A673 (cell line): ENCODE data around the gene PHETA1. TPM values are rescaled to one million over a fixed set of nuclear protein-coding genes. Genes with fewer than 3 reads are reported as not detected.

ENCODE experiments used
- BruUV-seq: library from RNA; stranded (reverse); fragments of 400-500 nt; replicated peaks from 2 replicates; lab custom pipeline; 2021; lab: Mats Ljungman, UMichigan
- CTCF ChIA-PET: fragments of 300-600 bp; sonication (Branson Sonifier 250); formaldehyde crosslinking; loops from one replicate; lab custom pipeline; 2022; ENCODE audit warnings: antibody characterized with exemption; lab: Charles Lee
- POLR2A ChIA-PET: fragments of 300-600 bp; sonication (Branson Sonifier 250); formaldehyde crosslinking; loops from one replicate; lab custom pipeline; 2022; ENCODE audit warnings: antibody characterized with exemption; ENCODE audit not compliant: low non-redundant PET; lab: Charles Lee
- DNase-seq: peaks from one replicate; pipeline ENCODE4 v3.0.0-alpha.2; 2015; ENCODE audit warnings: low spot score
- H3K27ac ChIP-seq: fragments of 200-600 bp; sonication (generic); 2 replicates; pipeline ENCODE4 v1.5.1; 2016; ENCODE audit warnings: mixed run types, low read depth, mild to moderate bottlenecking, mixed read lengths, antibody characterized with exemption, low read length; ENCODE audit not compliant: poor library complexity, severe bottlenecking
- H3K27me3 ChIP-seq: fragments of 200-600 bp; sonication (generic); replicated peaks from 2 replicates; pipeline ENCODE4 v1.6.1; 2017; ENCODE audit warnings: mixed run types, low read depth, mild to moderate bottlenecking, mixed read lengths, antibody characterized with exemption, low read length; ENCODE audit not compliant: insufficient read depth, poor library complexity
- H3K36me3 ChIP-seq: fragments of 200-600 bp; sonication (generic); 2 replicates; pipeline ENCODE4 v1.6.1; 2016; ENCODE audit warnings: mixed run types, mild to moderate bottlenecking, mixed read lengths, antibody characterized with exemption, low read length; ENCODE audit not compliant: insufficient read depth, poor library complexity, severe bottlenecking
- H3K4me1 ChIP-seq: fragments of 200-600 bp; sonication (generic); 2 replicates; pipeline ENCODE4 v1.6.1; 2017; ENCODE audit warnings: mixed run types, mild to moderate bottlenecking, mixed read lengths, antibody characterized with exemption, low read length; ENCODE audit not compliant: insufficient read depth, poor library complexity, severe bottlenecking
- H3K4me3 ChIP-seq: fragments of 200-600 bp; sonication (generic); 2 replicates; pipeline ENCODE4 v1.5.1; 2016; ENCODE audit warnings: low read depth, mixed run types, mild to moderate bottlenecking, mixed read lengths, low read length; ENCODE audit not compliant: poor library complexity, severe bottlenecking
- H3K9me3 ChIP-seq: fragments of 200-600 bp; sonication (generic); 2 replicates; pipeline ENCODE4 v1.6.1; 2016; ENCODE audit warnings: mixed run types, low read depth, mild to moderate bottlenecking, mixed read lengths, antibody characterized with exemption, low read length; ENCODE audit not compliant: poor library complexity, severe bottlenecking
- EZH2 ChIP-seq: fragments of 200-600 bp; sonication (generic); IDR thresholded peaks from 2 replicates; pipeline ENCODE4 v1.6.1; 2017; ENCODE audit warnings: borderline replicate concordance, low read depth, mild to moderate bottlenecking, mixed read lengths, antibody characterized with exemption, low read length; ENCODE audit not compliant: poor library complexity, severe bottlenecking
- intact Hi-C: fragments of 100-400 bp; cut with micrococcal nuclease; formaldehyde crosslinking; loops from one replicate; pipeline ENCODE4 v1.10.0; 2022; ENCODE audit not compliant: unreplicated experiment
- total RNA-seq: library from RNA; stranded (reverse); gene quantifications from 2 replicates; pipeline ENCODE4 v1.2.3, GENCODE V29; 2021
- TF ChIP-seq, protein P1 (sequence below): fragments of 300-800, 200-600 bp; sonication (generic); conservative IDR thresholded peaks from 2 replicates; pipeline ENCODE4 v1.5.1; 2017; ENCODE audit warnings: low read depth, mild to moderate bottlenecking, antibody characterized with exemption, low read length, moderate library complexity, mixed read lengths

PHETA1 gene
- total RNA-seq, 1 experiment from 2014 or later, result 5.7 TPM

DNA sequence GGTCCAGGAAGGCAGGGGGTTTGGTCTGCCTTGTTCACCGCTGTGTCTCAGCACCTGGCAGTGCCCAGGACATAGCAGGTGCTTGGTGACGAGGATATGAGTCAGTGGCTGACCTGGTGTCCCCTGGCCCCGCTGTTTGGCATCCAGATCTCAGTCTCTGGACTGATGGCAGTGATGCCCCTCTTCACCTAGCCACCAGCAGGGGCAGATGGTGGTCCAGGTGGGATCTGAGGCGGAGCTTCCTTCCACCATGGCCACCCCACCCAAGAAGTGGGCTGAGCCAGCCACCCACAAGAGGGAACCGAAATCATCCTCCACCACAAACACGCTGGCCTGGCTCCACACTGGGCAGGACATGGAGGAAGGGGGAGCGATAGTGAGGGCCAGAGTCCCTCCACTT lies 20.7 kb upstream of the PHETA1 start:
- Histone ChIP-seq H3K27ac (no peak overlapping the region), H3K27me3 (no peaks in the 10 kb centered on the region), H3K36me3 (no peaks in the 10 kb centered on the region), H3K9me3 (no peaks in the 10 kb centered on the region), H3K4me1 (no peaks in the 10 kb centered on the region), H3K4me3 (no peak overlapping the region)
- BruUV-seq, result no TSS peak
- no peak for DNase-seq
- intact Hi-C loops, result no loop called here
- TF ChIP-seq, protein P1, sequence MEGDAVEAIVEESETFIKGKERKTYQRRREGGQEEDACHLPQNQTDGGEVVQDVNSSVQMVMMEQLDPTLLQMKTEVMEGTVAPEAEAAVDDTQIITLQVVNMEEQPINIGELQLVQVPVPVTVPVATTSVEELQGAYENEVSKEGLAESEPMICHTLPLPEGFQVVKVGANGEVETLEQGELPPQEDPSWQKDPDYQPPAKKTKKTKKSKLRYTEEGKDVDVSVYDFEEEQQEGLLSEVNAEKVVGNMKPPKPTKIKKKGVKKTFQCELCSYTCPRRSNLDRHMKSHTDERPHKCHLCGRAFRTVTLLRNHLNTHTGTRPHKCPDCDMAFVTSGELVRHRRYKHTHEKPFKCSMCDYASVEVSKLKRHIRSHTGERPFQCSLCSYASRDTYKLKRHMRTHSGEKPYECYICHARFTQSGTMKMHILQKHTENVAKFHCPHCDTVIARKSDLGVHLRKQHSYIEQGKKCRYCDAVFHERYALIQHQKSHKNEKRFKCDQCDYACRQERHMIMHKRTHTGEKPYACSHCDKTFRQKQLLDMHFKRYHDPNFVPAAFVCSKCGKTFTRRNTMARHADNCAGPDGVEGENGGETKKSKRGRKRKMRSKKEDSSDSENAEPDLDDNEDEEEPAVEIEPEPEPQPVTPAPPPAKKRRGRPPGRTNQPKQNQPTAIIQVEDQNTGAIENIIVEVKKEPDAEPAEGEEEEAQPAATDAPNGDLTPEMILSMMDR, result no peak
- no peak for TF ChIP-seq EZH2
- ChIA-PET POLR2A (no interaction called here), CTCF (no interaction called here)

DNA sequence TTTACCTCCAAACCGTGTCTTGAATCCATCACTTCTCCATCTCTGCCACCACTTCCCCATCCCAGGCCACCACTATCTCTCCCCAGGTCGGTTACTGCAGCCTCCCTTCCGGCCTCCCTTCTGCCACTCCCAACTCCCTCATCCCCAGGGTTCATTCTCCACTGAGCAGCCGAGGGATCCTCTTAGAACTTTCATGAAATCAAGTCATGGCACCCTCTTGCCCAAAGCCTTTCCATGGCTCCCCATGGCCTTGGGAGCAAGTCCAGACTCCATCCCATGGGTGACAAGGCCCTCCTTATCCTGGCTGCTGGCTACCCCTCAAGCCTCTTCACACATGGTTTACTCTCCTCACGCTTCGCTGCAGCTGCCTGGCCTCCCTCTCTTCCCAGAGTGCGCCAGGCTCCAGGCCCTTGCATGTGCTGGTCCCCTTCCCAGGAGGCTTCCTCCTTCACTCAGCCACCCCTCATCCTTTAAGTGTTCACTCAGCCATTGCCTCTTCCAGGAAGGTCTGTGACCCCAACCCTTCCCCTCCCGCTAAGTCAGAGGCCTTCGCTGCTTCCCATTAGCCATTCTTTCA lies 18.9 kb upstream of the PHETA1 start:
- Histone ChIP-seq H3K4me1 (no peaks in the 10 kb centered on the region), H3K36me3 (no peaks in the 10 kb centered on the region), H3K27ac (no peak overlapping the region), H3K4me3 (no peak overlapping the region), H3K9me3 (no peaks in the 10 kb centered on the region), H3K27me3 (no peaks in the 10 kb centered on the region)
- ChIA-PET POLR2A (no interaction called here), CTCF (no interaction called here)
- intact Hi-C loops, result no loop called here
- no TSS peak for BruUV-seq
- DNase-seq, result no peak
- TF ChIP-seq EZH2, result no peak

DNA sequence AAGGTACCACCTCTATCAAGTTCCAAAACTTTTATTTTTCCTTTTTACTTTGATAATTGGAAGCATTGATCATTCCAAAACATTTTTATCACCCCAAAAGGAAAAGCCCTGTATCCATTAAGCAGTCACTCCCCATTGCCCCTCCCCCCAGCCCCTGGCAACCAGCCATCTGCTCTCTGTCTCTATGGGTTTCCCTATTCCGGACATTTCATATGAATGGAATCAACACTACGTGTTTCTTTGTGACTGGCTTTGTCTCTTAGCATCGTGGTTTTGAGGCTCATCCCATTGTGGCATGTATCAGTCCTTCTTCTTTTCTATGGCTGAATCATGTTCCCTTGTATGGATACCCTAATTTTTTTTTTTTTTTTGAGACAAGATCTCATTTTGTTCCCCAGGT lies 18.0 kb upstream of the PHETA1 start:
- intact Hi-C loops, result no loop called here
- POLR2A ChIA-PET, result no interaction called here
- H3K4me3 ChIP-seq, result no peak overlapping the region
- H3K27me3 ChIP-seq, result no peaks in the 10 kb centered on the region
- H3K4me1 ChIP-seq, result no peaks in the 10 kb centered on the region
- no peaks in the 10 kb centered on the region for H3K36me3 ChIP-seq
- H3K9me3 ChIP-seq, result no peaks in the 10 kb centered on the region
- CTCF ChIA-PET, result no interaction called here
- no peak for TF ChIP-seq EZH2
- TF ChIP-seq, protein P1, result no peak
- no peak overlapping the region for H3K27ac ChIP-seq
- BruUV-seq, result no TSS peak
- DNase-seq, result no peak

DNA sequence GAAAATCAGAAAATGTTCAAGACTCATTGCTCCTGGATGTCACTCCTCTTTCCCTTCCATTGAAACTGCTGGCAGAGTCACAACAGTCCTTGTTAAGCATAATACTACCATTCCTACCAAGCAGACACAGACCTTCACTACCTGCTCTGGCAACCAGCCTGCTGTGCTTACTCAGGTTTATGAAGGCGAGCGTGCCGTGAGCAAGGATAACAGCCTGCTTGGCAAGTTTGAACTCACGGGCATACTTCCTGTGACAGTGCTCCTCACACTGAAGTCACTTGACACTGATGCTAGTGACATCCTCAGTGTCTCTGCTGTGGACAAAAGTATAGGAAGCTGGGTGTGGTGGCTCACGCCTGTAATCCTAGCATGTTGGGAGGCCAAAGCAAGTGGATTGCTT lies 15.7 kb upstream of the PHETA1 start:
- no peaks in the 10 kb centered on the region for H3K9me3 ChIP-seq
- no peak overlapping the region for H3K27ac ChIP-seq
- no peak overlapping the region for H3K4me3 ChIP-seq
- TF ChIP-seq, protein P1, result no peak
- TF ChIP-seq EZH2, result no peak
- BruUV-seq, result no TSS peak
- H3K36me3 ChIP-seq, result no peaks in the 10 kb centered on the region
- H3K4me1 ChIP-seq, result no peaks in the 10 kb centered on the region
- H3K27me3 ChIP-seq, result no peaks in the 10 kb centered on the region
- DNase-seq, result no peak
- intact Hi-C loops, result no loop called here
- POLR2A ChIA-PET, result no interaction called here
- CTCF ChIA-PET, result no interaction called here
